KMS-11 (cell line): ENCODE results near the gene LRRC71.

ENCODE experiments used
- H2AFZ ChIP-seq: fragments of 200-600 bp; sonication (generic); 2 replicates; pipeline ENCODE4 v1.6.1; 2016; ENCODE audit warnings: antibody characterized with exemption, mixed run types, low read depth
- H3K27ac ChIP-seq: fragments of 200-600 bp; sonication (generic); 2 replicates; pipeline ENCODE4 v1.6.1; 2016; ENCODE audit warnings: mild to moderate bottlenecking, mixed run types
- H3K27me3 ChIP-seq: fragments of 200-600 bp; sonication (generic); 2 replicates; pipeline ENCODE4 v1.6.1; 2017; ENCODE audit warnings: mild to moderate bottlenecking, low read depth, mixed run types, moderate library complexity; ENCODE audit not compliant: insufficient read depth
- H3K36me3 ChIP-seq: fragments of 200-600 bp; sonication (generic); 2 replicates; pipeline ENCODE4 v1.6.1; 2017; ENCODE audit warnings: mild to moderate bottlenecking, mixed run types; ENCODE audit not compliant: insufficient read depth
- H3K4me1 ChIP-seq: fragments of 200-600 bp; sonication (generic); 2 replicates; pipeline ENCODE4 v1.6.1; 2016; ENCODE audit warnings: mild to moderate bottlenecking, low read depth, mixed run types; ENCODE audit not compliant: poor library complexity, severe bottlenecking
- H3K4me2 ChIP-seq: fragments of 200-600 bp; sonication (generic); 2 replicates; pipeline ENCODE4 v1.7.0; 2016; ENCODE audit warnings: mild to moderate bottlenecking, mixed run types
- H3K4me3 ChIP-seq: fragments of 200-600 bp; sonication (generic); IDR thresholded peaks from 2 replicates; pipeline ENCODE4 v1.6.1; 2017; ENCODE audit warnings: low read depth, low read length, mixed read lengths; ENCODE audit not compliant: insufficient read depth
- H3K79me2 ChIP-seq: fragments of 200-600 bp; sonication (generic); 2 replicates; pipeline ENCODE4 v1.6.1; 2016; ENCODE audit warnings: low read depth, mixed run types; ENCODE audit not compliant: insufficient read depth
- H3K9ac ChIP-seq: fragments of 200-600 bp; sonication (generic); 2 replicates; pipeline ENCODE4 v1.6.1; 2016; ENCODE audit warnings: mild to moderate bottlenecking, mixed run types
- H4K20me1 ChIP-seq: fragments of 200-600 bp; sonication (generic); 2 replicates; pipeline ENCODE4 v1.6.1; 2016; ENCODE audit warnings: mild to moderate bottlenecking, mixed run types; ENCODE audit not compliant: insufficient read depth
- CTCF ChIP-seq: fragments of 200-600 bp; sonication (generic); conservative IDR thresholded peaks from 2 replicates; pipeline ENCODE4 v1.6.1; 2017; ENCODE audit warnings: low read depth, mild to moderate bottlenecking, antibody characterized with exemption, low read length, moderate library complexity, mixed read lengths

The LRRC71 gene

GRCh38 chr1:156928043-156928602 is 7.7 kb downstream of the LRRC71 start:
- peak; percentile 68 for TF ChIP-seq CTCF
- Histone ChIP-seq H2AFZ (no peak overlapping the region), H3K27ac (no peak overlapping the region), H3K4me2 (peak overlapping the region; percentile 20; the same call in 1 of the 2 replicates), H3K4me1 (peaks cover 31% of the 10 kb centered on the region), H3K79me2 (no peaks in the 10 kb centered on the region), H4K20me1 (no peaks in the 10 kb centered on the region; the same call in 1 of the 2 replicates), H3K9ac (no peak overlapping the region), H3K4me3 (no peak overlapping the region), H3K27me3 (peaks cover 81% of the 10 kb centered on the region), H3K36me3 (no peaks in the 10 kb centered on the region)

GRCh38 chr1:156929596-156930238 is 9.3 kb downstream of the LRRC71 start:
- H3K27ac ChIP-seq = no peak overlapping the region
- H3K79me2 ChIP-seq = no peaks in the 10 kb centered on the region
- TF ChIP-seq CTCF = no peak
- H3K27me3 ChIP-seq = peaks cover 67% of the 10 kb centered on the region
- no peak overlapping the region for H3K9ac ChIP-seq
- no peak overlapping the region for H2AFZ ChIP-seq
- H3K36me3 ChIP-seq = no peaks in the 10 kb centered on the region
- peaks cover 31% of the 10 kb centered on the region for H3K4me1 ChIP-seq
- H3K4me3 ChIP-seq = no peak overlapping the region
- no peaks in the 10 kb centered on the region; the same call in 1 of the 2 replicates for H4K20me1 ChIP-seq
- H3K4me2 ChIP-seq = no peak overlapping the region

- H2AFZ ChIP-seq = no peak overlapping the region
- H3K9ac ChIP-seq = no peak overlapping the region
- no peak overlapping the region for H3K27ac ChIP-seq
- H3K4me1 ChIP-seq = peaks cover 25% of the 10 kb centered on the region
- no peak overlapping the region for H3K4me2 ChIP-seq
- no peak for TF ChIP-seq CTCF
- no peaks in the 10 kb centered on the region for H3K36me3 ChIP-seq
- H4K20me1 ChIP-seq = no peaks in the 10 kb centered on the region; the same call in 1 of the 2 replicates
- no peaks in the 10 kb centered on the region for H3K79me2 ChIP-seq
- H3K27me3 ChIP-seq = peaks cover 62% of the 10 kb centered on the region
- H3K4me3 ChIP-seq = no peak overlapping the region
Measured at GRCh38 chr1:156930483-156930882, 10.1 kb downstream of the LRRC71 start.

GRCh38 chr1:156931211-156931952 is 10.9 kb downstream of the LRRC71 start:
- TF ChIP-seq CTCF = no peak
- Histone ChIP-seq H2AFZ (no peak overlapping the region), H3K27me3 (peaks cover 58% of the 10 kb centered on the region), H3K27ac (no peak overlapping the region), H3K4me3 (no peak overlapping the region), H3K36me3 (no peaks in the 10 kb centered on the region), H3K4me2 (no peak overlapping the region), H3K4me1 (peaks cover 16% of the 10 kb centered on the region), H3K9ac (no peak overlapping the region), H3K79me2 (no peaks in the 10 kb centered on the region), H4K20me1 (no peaks in the 10 kb centered on the region; the same call in 1 of the 2 replicates)
